GM21526 (cell line): ENCODE data around the gene CAPN12.
"Not testable (repeated sequence)": the region's sequence is repeated elsewhere in the genome, so short reads cannot be mapped to it uniquely, and the experiment has no call there.

Experiments used
- ATAC-seq: cut with Tn5 transposase; IDR thresholded peaks from one replicate; pipeline ENCODE4 v1.9.1; 2021; ENCODE audit warnings: moderate library complexity; ENCODE audit not compliant: unreplicated experiment, low FRiP score

CAPN12 gene

GRCh38 chr19:38770949-38771275, 26.6 kb upstream of the CAPN12 start:
- not testable (repeated sequence) for ATAC-seq

DNA sequence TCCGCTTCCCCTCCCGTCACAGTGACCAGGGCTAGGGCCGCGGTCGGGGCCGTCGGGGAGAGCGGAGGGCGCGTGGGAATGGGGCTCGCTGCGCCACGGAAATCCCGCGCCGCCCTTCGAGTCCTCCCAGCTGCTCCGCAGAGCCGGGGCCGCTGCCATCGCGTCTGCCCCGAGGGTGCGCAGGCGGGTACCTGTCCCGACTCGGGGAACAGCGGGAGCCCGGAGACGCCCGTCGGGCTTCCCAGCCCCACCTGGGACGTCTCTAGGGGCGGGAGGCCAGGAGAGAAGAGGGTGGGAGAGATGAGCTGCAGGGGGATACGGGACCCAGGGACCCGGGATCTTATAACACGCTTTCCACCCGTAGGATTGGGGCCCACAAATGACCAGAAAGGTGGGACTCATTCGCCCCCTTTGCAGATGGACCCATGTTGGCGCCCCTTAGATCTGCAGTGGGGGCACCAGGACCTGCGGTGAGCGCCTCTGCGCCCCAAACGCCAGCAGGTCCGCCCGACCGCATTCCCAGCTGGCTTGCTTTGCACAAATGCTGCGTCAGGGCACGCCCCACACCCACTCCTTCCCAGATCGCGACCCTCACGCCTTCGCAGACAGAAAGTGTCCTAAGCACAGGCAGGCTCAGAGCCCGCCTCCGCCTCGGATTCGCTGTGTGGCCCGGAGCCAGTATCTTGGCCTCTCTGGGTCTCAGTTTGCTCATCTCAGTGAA, 26.1 kb upstream of the CAPN12 start:
- not testable (repeated sequence) for ATAC-seq

DNA sequence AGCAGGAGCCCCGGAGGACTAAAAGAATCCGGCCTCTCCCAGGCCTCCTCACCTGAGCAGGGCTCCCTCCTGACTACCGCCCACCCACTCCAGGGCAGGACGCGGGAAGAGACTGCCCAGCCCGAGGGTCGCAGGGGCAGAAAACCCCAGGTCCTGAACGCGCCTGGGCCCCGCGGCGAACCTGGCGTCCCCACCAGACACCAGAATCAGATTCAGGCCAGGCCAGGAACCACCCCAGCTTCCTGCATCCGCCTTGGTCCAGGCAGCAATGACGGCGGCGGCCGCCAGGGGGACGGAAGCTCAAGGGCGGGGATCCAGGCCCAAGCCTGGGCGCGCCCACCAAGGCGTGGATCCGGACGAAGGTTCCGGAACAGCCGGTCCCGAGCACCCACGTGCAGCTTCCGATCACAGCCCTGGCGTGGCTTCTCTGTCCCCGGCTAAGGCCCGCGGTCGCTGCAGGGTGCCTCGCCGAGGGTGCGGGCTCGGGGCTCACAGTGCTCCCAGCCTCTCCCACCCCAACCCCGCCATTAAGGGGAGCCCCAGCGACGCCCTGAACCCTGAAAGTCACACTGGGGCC, 25.4 kb upstream of the CAPN12 start:
- no peak for ATAC-seq

DNA sequence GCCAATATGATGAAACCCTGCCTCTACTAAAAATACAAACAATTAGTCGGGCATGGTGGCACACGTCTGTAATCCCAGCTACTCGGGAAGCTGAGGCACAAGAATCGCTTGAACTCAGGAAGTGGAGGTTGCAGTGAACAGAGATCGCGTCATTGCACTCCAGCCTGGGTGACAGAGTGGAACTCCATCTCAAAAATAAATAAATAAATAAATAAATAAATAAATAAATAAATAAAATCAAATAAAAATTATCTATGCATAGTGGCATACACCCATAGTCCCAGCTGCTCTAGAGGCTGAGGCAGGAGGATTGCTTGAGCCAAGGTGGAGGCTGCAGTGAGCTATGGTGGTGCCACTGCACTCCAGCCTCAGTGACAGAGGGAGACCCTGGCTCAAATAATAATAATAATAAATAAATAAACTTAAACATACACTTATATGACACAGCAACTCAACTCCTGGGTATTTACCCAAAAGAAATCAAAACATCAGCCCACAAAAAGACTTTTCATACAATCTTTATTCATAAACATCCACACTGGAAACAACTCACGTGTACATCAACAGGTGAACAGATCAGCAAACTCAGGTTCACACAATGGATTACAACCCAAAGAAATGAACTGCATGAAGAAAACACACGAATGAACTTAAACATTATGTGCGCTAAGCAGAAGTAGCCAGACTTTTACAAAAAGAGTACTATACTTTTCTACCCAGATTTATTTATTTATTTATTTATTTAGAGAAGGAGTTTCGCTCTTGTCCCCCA, 22.2 kb upstream of the CAPN12 start:
- ATAC-seq, result no peak

DNA sequence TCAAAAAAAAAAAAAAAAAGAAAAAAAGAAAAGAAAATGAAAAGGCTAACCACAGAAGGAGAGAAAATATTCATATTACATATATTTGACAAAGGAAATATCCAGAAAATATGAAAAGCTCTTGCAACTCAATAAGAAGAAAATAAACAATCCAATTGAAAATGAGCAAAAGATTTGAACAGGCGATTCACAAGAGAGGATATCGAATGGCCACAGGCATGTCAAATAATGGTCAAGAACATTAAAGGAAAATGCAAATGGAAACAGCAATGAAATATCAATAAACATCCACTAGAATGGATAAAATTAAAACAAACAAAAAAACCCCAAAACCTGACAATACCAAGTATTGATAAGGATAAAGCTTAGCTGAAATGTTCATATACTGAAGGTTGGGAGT, 20.9 kb upstream of the CAPN12 start:
- ATAC-seq, result no peak

- no peak for ATAC-seq
Observed at GRCh38 chr19:38763795-38764220, 19.5 kb upstream of the CAPN12 start.

- ATAC-seq, result not testable (repeated sequence)
Observed at GRCh38 chr19:38761884-38762389, 17.7 kb upstream of the CAPN12 start.

DNA sequence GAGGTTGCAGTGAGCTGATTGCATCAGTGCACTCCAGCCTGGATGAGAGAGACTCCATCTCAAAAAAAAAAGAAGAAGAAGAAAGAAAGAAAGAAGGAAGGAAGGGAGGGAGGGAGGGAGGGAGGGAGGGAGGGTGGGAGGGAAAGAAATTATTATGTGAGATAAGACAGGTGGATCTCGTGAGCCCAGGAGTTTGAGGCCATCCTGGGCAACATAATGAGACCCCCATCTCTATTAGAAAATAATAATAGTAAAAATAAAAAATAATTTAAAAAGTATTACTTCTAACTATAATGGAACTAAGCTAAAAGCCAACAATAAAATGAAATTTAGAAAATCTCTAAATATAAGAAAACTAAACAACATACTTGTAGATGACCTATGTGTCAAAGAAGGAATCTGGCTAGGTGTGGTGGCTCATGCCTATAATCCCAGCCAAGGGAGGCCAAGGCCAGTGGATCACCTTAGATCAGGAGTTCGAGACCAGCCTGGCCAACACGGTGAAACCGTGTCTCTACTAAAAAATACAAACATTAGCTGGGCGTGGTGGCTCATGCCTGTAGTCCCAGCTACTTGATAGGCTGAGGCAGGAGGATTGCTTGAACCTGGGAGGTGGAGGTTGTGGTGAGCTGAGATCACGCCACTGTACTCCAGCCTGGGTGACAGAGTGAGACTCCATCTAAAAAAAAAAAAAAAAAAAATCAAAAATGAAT, 16.7 kb upstream of the CAPN12 start:
- not testable (repeated sequence) for ATAC-seq

DNA sequence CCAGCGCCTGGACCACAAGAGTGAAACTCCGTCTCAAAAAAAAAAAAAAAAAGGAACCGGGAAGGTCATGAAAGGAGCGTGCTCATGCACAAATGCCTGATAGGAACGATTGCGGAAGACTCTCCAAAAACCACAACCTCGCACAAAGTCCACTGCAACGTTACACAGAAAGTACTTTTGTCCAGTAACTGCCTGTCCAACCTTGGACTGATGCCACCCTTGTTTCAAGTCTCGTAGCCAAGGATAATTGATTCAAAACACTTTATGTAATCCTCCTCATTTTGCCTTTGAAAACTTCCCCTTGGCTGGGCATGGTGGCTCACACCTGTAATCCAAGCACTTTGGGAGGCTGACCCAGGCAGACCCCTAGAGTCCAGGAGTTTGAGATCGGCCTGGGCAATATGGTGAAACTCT, 15.3 kb upstream of the CAPN12 start:
- no peak for ATAC-seq

- not testable (repeated sequence) for ATAC-seq
Observed at GRCh38 chr19:38754196-38754595, 9.9 kb upstream of the CAPN12 start.

DNA sequence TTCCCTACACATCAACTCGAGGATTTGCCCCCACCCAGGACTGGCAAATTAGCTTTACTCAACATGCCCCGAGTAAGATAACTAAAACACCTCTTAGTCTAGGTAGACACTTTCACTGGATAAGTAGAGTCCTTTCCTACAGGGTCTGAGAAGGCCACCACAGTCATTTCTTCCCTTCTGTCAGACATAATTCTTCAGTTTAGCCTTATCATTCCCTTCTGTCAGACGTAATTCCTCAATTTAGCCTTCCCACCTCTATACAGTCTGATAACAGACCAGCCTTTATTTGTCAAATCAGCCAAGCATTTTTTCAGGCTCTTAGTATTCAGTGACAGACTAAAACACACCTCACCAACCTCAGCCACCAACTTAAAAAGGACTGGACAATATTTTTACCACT, 9.5 kb upstream of the CAPN12 start:
- ATAC-seq, result not testable (repeated sequence)

- ATAC-seq, result no peak
Observed at GRCh38 chr19:38745316-38745715, 1.0 kb upstream of the CAPN12 start.

DNA sequence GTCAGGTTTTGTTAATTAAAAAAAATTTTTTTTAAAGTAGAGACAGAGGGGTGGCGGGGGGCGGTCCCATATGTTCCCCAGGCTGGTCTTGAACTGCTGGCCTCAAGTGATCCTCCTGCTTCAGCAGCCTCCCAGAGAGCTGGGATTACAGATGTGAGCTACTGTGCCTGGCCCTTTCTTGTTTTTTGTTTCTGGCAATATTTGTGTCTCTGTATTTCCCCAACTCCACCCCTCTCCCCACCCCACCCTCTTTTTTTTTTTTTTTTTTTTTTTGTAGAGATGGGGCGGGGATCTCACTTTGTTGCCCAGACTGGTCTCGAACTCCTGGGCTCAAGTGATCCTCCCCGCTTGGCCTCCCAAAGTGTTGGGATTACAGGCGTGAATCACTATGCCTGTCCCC, 600 bp upstream of the CAPN12 start:
- no peak for ATAC-seq

- no peak for ATAC-seq
Observed at GRCh38 chr19:38743394-38744297, 628 bp downstream of the CAPN12 start.

DNA sequence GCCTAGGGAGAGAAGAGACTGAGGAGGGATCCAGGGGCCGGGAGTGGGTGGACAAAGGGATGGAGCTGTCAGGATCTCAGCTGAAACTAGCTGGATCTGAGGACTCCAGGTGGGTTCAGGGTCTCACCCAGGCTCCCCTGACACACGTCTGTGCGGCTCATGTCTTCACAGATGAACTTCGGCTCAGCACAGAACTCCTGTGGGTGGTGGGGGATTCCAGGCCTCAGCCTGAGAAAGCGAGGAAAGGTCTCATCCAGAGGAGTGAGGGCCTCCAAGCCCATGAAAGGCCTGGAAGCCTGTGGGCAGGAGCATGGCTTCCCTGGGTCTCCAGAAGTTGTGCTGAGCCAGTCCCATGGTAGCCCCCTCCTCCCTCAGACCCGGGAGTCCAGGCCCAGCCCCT, 1.4 kb downstream of the CAPN12 start:
- ATAC-seq, result no peak

DNA sequence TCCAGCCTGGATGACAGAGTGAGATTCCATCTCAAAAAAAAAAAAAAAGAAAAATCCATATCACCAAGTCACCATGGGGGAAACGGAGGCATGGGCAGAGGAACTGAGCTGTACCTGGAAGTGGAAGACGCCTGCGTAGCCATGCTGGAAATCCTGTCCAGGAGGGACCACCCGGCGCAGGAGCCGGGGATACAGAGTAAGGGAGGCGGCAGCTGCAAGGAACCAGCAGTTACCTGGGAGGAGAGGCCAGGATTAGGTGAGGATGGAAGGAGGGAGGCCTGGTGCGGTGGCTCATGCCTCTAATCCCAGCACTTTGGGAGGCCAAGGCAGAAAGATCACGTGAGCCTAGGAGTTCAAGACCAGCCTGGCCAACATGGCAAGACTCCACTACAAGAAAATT, 2.0 kb downstream of the CAPN12 start:
- no peak for ATAC-seq

- ATAC-seq, result no peak
Observed at GRCh38 chr19:38741670-38742069, 2.6 kb downstream of the CAPN12 start.

DNA sequence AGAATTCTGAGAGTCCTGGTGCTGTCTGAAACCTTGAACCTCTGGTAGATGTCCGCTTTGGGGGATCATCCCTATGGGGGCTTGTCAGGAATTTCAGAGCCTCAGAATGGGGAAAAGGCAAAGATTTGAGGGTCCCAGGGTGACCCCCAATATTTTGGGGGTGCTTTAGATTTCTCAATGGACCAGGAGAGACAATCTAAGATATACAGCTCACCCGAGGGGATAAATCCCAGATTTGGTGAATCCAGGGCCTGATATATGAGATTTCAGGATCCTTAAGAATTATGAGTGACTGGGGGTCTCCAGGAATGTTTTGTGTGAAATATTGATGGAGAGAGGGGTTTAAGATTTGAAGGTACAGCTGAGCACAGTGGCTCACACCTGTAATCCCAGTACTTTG, 3.3 kb downstream of the CAPN12 start:
- no peak for ATAC-seq

- ATAC-seq, result no peak
Observed at GRCh38 chr19:38740257-38740592, 4.0 kb downstream of the CAPN12 start.
